ENCODE results near the gene KIF6.

DNA sequence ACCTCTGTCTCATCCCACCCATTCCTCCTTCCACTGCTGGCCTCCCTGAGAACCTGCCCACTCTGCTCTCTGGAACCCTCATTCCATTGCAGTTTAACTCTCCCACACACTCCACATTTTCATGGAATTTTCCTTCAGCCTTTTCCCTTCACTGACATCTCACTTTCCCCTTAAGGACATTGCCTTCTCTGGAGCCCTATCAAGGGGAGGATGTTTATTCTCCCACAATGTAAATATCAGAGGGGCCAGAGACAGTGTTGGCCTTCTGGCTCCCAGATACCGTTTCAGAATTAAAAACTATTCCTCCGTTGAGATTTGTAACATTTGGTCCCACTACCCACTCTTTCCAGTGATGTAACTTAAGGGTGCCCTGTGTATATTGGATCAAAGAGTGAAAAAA, 203.2 kb downstream of the KIF6 start:
- no peak for TF ChIP-seq EZH2 (IDR thresholded peaks at IDR 0.05; ENCODE audit: insufficient read depth, low read length)
- TF ChIP-seq, protein P1, sequence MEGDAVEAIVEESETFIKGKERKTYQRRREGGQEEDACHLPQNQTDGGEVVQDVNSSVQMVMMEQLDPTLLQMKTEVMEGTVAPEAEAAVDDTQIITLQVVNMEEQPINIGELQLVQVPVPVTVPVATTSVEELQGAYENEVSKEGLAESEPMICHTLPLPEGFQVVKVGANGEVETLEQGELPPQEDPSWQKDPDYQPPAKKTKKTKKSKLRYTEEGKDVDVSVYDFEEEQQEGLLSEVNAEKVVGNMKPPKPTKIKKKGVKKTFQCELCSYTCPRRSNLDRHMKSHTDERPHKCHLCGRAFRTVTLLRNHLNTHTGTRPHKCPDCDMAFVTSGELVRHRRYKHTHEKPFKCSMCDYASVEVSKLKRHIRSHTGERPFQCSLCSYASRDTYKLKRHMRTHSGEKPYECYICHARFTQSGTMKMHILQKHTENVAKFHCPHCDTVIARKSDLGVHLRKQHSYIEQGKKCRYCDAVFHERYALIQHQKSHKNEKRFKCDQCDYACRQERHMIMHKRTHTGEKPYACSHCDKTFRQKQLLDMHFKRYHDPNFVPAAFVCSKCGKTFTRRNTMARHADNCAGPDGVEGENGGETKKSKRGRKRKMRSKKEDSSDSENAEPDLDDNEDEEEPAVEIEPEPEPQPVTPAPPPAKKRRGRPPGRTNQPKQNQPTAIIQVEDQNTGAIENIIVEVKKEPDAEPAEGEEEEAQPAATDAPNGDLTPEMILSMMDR (IDR thresholded peaks at IDR 0.05; ENCODE audit: insufficient read depth, low read depth, low read length) = no peak
